Panc1 (cell line): ENCODE results near the gene EDN2. TPM values are rescaled to one million over a fixed set of nuclear protein-coding genes. Genes with fewer than 3 reads are reported as not detected.

Experiments
- ATAC-seq: fragments of 200-7000 bp; cut with Tn5 transposase; 2 replicates; pipeline ENCODE4 v1.9.1; 2020; ENCODE audit warnings: mild to moderate bottlenecking, moderate library complexity
- BruUV-seq: library from RNA; stranded (reverse); fragments of 400-500 nt; replicated peaks from 2 replicates; lab custom pipeline; 2021; lab: Mats Ljungman, UMichigan
- CTCF ChIA-PET: fragments of 300-600 bp; sonication (Branson Sonifier 250); formaldehyde crosslinking; loops from one replicate; lab custom pipeline; 2022; ENCODE audit warnings: antibody characterized with exemption; lab: Charles Lee
- POLR2A ChIA-PET: fragments of 300-600 bp; sonication (Branson Sonifier 250); formaldehyde crosslinking; loops from one replicate; lab custom pipeline; 2022; ENCODE audit warnings: antibody characterized with exemption; lab: Charles Lee
- DNase-seq: peaks from one replicate; pipeline ENCODE4 v3.0.0-alpha.2; 2010; ENCODE audit warnings: low read depth, low spot score
- H3K27ac ChIP-seq: 2 replicates; pipeline ENCODE4 v1.5.1; 2011; ENCODE audit warnings: mild to moderate bottlenecking, low read length, inconsistent platforms
- H3K27me3 ChIP-seq: fragments of 200-500 bp; sonication (Bioruptor generic); 2 replicates; pipeline ENCODE4 v1.6.0; 2014; ENCODE audit warnings: low read length, inconsistent platforms; ENCODE audit not compliant: control insufficient read depth, insufficient read depth
- H3K36me3 ChIP-seq: fragments of 200-500 bp; sonication (Bioruptor generic); 2 replicates; pipeline ENCODE4 v1.5.1; 2014; ENCODE audit warnings: inconsistent platforms, mild to moderate bottlenecking, low read length, moderate library complexity; ENCODE audit not compliant: control insufficient read depth, insufficient read depth
- H3K4me1 ChIP-seq: 2 replicates; pipeline ENCODE4 v1.5.1; 2011; ENCODE audit warnings: inconsistent platforms, mild to moderate bottlenecking, low read length, moderate library complexity; ENCODE audit not compliant: control insufficient read depth, insufficient read depth
- H3K4me3 ChIP-seq, 2 experiments: 2 replicates each; pipeline ENCODE4 v1.5.1; 2011 to 2012; ENCODE audit warnings: low read depth in 2 of 2, low read length in 2 of 2, mild to moderate bottlenecking in 2 of 2, inconsistent platforms in 1 of 2, moderate library complexity in 1 of 2
- H3K9me3 ChIP-seq: fragments of 200-500 bp; sonication (Bioruptor generic); 2 replicates; pipeline ENCODE4 v1.5.1; 2014; ENCODE audit warnings: low read depth, mild to moderate bottlenecking, inconsistent platforms, low read length, moderate library complexity; ENCODE audit not compliant: control insufficient read depth, insufficient read depth
- POLR2AphosphoS5 ChIP-seq: IDR thresholded peaks from 2 replicates; pipeline ENCODE4 v1.6.1; 2012; ENCODE audit warnings: mild to moderate bottlenecking, low read depth, low read length, moderate library complexity
- SIN3A ChIP-seq: IDR thresholded peaks from 2 replicates; pipeline ENCODE4 v1.6.1; 2012; ENCODE audit warnings: low read depth, mild to moderate bottlenecking, low read length, moderate library complexity, borderline replicate concordance; ENCODE audit not compliant: insufficient read depth
- TCF7L2 ChIP-seq: IDR thresholded peaks from 2 replicates; pipeline ENCODE4 v1.6.1; 2011; ENCODE audit warnings: mild to moderate bottlenecking, low read depth, low read length, inconsistent platforms
- in situ Hi-C: cut with HindIII; loops from 2 replicates; pipeline ENCODE4 v1.10.0; 2016; ENCODE audit warnings: low sequenced_read_pairs, low pct_unique_long_range_greater_than_20kb
- intact Hi-C: fragments of 100-400 bp; cut with micrococcal nuclease; formaldehyde crosslinking; loops from one replicate; pipeline ENCODE4 v1.10.0; 2022; ENCODE audit not compliant: unreplicated experiment
- total RNA-seq: library from RNA; stranded (reverse); gene quantifications from one replicate; pipeline ENCODE4 v1.2.1, GENCODE V29; 2021; ENCODE audit not compliant: unreplicated experiment
- TF ChIP-seq, protein P1 (sequence below): fragments of 450-650 bp; IDR thresholded peaks from 2 replicates; pipeline ENCODE4 v1.5.1; 2017; ENCODE audit warnings: mild to moderate bottlenecking
- TF ChIP-seq, protein P2 (sequence below), 2 experiments: IDR thresholded peaks; 2 replicates each; pipeline ENCODE4 v1.6.1; 2011 to 2012; ENCODE audit warnings: low read depth in 2 of 2, control low read depth in 1 of 2, low read length in 1 of 2, mild to moderate bottlenecking in 1 of 2, moderate library complexity in 1 of 2; ENCODE audit not compliant: insufficient read depth in 1 of 2

EDN2 gene
- total RNA-seq, 1 experiment from 2014 or later, result not detected

DNA sequence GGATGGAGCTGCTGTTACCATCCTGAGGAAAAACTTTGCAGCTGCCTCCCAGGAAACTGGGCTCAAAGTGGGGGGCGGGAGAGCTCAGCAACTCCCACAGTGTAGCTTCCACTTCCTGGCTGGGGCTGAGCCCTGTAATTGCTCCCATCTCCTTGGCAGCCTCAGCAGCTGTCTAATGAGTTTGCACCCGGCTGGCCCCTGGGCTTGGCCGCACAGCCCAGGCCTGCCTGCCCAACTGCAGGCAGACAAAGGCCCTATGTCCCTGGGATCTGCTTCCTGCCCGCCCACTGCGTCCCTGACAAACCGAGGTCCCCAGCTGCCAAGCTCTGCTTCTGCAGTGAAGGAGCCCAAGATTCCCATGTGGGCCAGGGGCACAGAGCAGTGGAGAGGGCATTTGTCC is 30.1 kb downstream of the EDN2 start:
- DNase-seq, result no peak
- BruUV-seq, result no TSS peak
- intact Hi-C loops (no loop called here), in situ Hi-C loops (no loop called here)
- ChIA-PET POLR2A (no interaction called here), CTCF (no interaction called here)
- Histone ChIP-seq H3K36me3 (no peaks in the 10 kb centered on the region), H3K9me3 (no peaks in the 10 kb centered on the region), H3K4me1 (no peaks in the 10 kb centered on the region), H3K27ac (no peak overlapping the region), H3K4me3 (no peak overlapping the region), H3K27me3 (no peaks in the 10 kb centered on the region)
- peak; percentile 43; the same call in 1 of the 2 replicates for ATAC-seq
- TF ChIP-seq POLR2AphosphoS5 (no peak), SIN3A (no peak), TCF7L2 (no peak)
- TF ChIP-seq, protein P1, sequence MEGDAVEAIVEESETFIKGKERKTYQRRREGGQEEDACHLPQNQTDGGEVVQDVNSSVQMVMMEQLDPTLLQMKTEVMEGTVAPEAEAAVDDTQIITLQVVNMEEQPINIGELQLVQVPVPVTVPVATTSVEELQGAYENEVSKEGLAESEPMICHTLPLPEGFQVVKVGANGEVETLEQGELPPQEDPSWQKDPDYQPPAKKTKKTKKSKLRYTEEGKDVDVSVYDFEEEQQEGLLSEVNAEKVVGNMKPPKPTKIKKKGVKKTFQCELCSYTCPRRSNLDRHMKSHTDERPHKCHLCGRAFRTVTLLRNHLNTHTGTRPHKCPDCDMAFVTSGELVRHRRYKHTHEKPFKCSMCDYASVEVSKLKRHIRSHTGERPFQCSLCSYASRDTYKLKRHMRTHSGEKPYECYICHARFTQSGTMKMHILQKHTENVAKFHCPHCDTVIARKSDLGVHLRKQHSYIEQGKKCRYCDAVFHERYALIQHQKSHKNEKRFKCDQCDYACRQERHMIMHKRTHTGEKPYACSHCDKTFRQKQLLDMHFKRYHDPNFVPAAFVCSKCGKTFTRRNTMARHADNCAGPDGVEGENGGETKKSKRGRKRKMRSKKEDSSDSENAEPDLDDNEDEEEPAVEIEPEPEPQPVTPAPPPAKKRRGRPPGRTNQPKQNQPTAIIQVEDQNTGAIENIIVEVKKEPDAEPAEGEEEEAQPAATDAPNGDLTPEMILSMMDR, result no peak
- TF ChIP-seq, protein P2, sequence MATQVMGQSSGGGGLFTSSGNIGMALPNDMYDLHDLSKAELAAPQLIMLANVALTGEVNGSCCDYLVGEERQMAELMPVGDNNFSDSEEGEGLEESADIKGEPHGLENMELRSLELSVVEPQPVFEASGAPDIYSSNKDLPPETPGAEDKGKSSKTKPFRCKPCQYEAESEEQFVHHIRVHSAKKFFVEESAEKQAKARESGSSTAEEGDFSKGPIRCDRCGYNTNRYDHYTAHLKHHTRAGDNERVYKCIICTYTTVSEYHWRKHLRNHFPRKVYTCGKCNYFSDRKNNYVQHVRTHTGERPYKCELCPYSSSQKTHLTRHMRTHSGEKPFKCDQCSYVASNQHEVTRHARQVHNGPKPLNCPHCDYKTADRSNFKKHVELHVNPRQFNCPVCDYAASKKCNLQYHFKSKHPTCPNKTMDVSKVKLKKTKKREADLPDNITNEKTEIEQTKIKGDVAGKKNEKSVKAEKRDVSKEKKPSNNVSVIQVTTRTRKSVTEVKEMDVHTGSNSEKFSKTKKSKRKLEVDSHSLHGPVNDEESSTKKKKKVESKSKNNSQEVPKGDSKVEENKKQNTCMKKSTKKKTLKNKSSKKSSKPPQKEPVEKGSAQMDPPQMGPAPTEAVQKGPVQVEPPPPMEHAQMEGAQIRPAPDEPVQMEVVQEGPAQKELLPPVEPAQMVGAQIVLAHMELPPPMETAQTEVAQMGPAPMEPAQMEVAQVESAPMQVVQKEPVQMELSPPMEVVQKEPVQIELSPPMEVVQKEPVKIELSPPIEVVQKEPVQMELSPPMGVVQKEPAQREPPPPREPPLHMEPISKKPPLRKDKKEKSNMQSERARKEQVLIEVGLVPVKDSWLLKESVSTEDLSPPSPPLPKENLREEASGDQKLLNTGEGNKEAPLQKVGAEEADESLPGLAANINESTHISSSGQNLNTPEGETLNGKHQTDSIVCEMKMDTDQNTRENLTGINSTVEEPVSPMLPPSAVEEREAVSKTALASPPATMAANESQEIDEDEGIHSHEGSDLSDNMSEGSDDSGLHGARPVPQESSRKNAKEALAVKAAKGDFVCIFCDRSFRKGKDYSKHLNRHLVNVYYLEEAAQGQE (IDR thresholded peaks at IDR 0.05; ENCODE audit: insufficient read depth in 1 of 2, low read depth in 2 of 2, low read length in 1 of 2), result no peak

DNA sequence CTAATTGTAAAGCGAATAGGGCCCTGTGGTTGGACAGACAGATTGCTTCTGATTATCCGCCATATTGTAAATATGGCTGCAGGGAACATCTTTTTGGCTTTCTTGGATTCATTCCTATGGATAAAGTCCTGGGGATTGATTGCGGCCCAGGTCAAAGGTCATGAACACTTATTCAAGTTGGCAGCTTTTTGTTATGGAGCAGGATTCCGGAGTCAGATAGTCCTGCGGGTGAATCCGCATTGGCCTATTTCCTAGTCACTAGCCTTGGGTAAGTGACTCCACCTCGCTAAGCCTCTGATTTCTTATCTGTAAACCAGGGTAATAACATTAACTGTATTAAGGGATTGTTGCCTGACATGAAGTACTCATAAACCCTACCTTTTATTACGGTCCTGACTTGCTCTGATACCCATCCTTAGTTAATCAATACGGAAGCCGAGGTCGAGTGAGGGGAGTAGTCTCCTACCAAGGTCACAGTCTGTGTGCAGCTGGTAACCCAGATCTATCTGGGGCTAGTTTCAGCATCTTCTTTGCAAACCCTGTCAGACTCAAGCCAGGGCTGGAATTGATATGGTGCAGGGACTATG is 31.7 kb downstream of the EDN2 start:
- BruUV-seq, result no TSS peak
- intact Hi-C loops, result no loop called here
- DNase-seq, result no peak
- H3K4me1 ChIP-seq, result no peaks in the 10 kb centered on the region; the same call in 1 of the 2 replicates
- H3K4me3 ChIP-seq, result no peak overlapping the region
- TF ChIP-seq POLR2AphosphoS5 (no peak), TCF7L2 (no peak), SIN3A (no peak)
- TF ChIP-seq, protein P2 (IDR thresholded peaks at IDR 0.05; ENCODE audit: insufficient read depth in 1 of 2, low read depth in 2 of 2, low read length in 1 of 2), result no peak
- TF ChIP-seq, protein P1, result no peak
- ATAC-seq, result no peak
- no peak overlapping the region for H3K27ac ChIP-seq
- no peaks in the 10 kb centered on the region for H3K36me3 ChIP-seq
- no peaks in the 10 kb centered on the region for H3K9me3 ChIP-seq
- CTCF ChIA-PET, result no interaction called here
- H3K27me3 ChIP-seq, result no peaks in the 10 kb centered on the region
- POLR2A ChIA-PET, result no interaction called here
- in situ Hi-C loops, result no loop called here
